Fibroblast of skin of left biceps (primary cell): ENCODE results near the gene BICRA.
"Not testable (repeated sequence)": the region's sequence is repeated elsewhere in the genome, so short reads cannot be mapped to it uniquely, and the experiment has no call there.

ENCODE experiments used
- DNase-seq, 2 experiments: peaks; one replicate each; pipeline ENCODE4 v3.0.0-alpha.2; 2013; ENCODE audit warnings: low read depth in 2 of 2

Gene BICRA

DNA sequence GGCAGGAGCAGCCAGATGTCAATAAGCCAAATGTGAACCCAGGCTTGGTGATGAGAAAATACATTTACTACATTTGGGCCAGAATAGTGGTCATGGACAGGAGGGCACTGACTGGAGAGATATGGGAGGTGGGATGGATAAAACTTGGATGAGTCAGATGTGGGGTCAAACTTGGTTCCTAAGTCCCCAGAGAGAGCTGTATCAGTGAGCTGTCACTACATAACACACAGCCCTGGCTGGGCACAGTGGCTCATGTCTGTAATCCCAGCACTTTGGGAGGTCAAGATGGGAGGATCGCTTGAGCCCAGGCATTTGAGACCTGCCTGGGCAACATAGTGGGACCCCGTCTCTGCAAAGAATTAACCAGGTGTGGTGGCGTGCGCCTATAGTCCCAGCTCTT is 52.7 kb downstream of the BICRA start:
- no peak for DNase-seq

DNA sequence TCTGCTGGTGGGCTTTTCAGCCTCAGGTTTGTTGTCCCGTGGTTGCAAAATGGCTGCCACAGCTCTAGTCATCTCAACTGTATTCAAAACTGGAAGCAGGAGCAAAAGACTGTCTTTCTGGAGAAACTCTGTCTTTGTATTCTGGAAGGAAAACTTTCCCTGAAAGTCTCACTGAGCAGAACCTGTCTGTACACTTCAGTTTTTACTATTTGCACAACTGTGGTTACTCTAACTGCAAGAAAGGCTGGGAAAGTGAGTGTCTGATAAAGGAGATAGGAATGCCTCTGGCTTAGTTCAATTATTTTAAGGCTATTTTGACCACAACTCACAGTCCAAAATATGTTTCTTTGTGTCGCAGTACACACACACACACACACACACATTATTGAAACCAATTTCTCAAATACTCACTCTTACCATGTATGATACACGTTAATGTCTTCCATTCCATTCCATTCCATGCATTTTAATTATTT is 54.5 kb downstream of the BICRA start:
- DNase-seq: peak; percentile 89 to 92

- DNase-seq: peak; percentile 95 to 96
Observed at GRCh38 chr19:47663911-47664771, 55.2 kb downstream of the BICRA start.

GRCh38 chr19:47668556-47668955 is 59.6 kb downstream of the BICRA start:
- DNase-seq: not testable (repeated sequence)

DNA sequence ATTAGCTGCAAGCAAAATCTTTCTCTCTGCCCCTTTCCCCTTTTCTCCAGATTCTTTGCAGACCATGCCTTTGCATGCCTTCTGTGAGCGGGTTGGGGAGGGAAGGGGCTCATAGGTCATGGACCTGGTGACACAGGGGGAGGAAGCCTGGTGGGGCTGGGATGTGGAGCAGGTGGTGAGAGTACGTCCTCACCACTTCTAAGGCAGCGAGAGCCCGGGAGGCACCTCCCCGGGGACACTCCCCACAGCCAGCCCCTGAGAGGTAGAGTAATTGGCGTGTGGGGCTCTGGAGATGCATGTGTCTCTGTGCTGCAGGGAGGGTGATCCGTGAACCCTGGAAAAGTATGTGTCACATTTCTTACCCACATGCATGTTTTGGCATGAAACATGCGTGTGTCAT is 61.8 kb downstream of the BICRA start:
- DNase-seq: no peak

DNA sequence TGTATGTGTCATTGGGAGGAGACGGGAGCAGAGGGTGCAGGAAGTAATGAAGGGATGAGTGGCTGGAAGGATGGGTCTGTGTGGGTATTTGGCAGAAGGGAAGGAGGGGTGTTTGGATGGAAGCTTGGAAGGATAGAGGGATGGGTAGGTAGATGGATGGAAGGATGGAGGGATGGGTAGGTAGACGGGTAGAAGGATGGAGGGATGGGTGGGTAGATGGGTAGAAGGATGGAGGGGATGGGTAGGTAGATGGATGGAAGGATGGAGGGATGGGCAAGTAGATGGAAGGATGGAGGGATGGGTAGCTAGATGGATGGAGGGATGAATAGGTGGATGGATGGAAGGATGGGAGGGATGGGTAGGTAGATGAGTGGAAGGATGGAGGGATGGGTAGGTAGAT is 62.6 kb downstream of the BICRA start:
- DNase-seq: no peak

DNA sequence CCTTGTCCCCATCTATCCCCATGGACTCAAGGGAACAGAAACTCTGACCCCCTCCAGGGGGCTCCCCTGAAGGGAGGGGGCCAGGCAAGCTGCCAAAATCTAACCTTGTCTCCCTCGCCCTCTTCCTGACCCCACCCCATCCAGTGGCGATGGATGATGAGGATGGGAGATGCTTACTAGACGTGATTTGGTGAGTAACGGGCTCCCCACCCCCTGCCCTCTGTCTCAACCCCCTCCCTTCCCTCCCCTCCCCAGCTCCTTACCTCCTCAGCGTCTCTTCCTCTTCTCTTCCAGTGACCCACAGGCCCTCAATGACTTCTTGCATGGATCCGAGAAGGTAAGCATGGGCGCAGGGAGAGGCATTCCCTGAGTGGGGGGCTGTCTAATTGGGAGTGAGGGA is 64.5 kb downstream of the BICRA start:
- no peak for DNase-seq

DNA sequence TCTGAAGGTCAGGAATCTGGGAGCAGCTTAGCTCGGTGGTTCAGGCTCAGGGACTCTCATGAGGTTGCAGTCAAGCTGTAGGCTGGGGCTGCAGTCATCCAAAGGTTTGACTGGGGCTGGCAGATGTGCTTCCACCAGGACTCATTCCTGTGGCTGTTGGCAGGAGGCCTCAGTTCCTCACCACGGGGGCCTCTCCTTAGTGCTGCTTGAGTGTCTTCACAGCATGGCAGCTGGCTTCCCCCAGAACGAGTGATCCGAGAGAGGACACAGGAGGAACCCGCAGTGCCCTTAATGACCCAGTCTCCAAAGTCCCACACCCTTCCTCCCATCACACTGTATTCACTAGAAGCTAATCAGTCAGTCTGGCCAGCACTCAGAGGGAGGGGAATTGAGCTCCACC is 65.6 kb downstream of the BICRA start:
- DNase-seq: no peak

DNA sequence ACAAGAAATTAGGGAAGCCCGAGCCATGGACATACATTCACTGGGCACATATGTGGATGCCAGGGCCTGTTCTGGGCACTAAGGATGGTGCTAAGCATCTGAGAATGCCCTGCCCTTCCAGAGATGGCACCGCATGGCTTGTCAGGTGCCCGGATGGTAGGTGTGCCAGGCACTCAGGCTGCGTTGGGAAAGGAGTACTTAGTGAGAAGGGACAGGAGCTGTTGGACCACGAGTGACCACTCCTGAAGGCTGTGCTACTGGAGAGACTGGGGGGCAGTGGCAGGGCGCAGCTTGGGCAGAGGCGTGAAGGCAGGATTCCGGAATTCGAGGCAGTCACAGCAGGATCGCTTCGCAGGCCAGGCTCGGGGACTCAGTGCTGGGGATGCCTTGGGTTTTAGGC is 66.3 kb downstream of the BICRA start:
- no peak for DNase-seq

DNA sequence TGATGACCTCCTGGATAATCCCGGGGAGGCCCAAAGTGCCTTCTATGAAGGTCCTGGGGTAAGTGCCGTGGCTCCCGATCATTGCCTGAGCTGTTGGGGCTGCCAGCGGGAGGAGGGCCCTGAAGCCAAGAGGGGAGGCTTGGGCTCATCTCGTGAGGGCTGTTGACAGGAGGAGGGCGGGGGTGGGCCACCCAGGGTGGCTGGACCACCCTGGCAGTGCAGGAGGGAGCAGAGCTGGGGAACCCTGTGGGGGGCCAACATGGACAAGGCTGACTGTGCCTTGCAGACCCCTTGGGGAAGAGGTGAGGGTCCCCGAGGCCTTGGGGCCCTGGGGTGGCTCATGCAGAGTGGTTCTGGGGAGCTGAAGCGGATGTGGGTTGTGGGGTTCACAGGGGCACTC is 66.9 kb downstream of the BICRA start:
- DNase-seq: no peak

GRCh38 chr19:47676811-47677210 is 67.9 kb downstream of the BICRA start:
- no peak for DNase-seq

GRCh38 chr19:47679251-47679900 is 70.4 kb downstream of the BICRA start:
- no peak for DNase-seq

- DNase-seq: no peak
Observed at GRCh38 chr19:47679922-47680857, 71.3 kb downstream of the BICRA start.

DNA sequence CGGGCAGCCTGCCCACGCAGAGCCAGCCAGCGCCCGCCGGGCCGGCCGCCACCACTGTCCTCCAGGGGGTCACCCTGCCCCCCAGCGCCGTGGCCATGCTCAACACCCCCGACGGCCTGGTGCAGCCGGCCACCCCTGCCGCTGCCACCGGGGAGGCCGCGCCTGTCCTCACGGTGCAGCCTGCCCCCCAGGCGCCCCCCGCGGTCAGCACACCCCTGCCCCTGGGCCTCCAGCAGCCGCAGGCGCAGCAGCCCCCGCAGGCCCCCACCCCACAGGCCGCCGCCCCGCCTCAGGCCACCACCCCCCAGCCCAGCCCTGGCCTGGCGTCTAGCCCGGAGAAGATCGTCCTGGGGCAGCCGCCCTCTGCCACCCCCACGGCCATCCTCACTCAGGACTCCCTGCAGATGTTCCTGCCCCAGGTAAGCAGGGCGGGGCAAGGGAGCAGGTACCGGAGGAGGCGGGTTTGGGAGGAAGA is 72.0 kb downstream of the BICRA start:
- DNase-seq: no peak

- DNase-seq: no peak
Observed at GRCh38 chr19:47681388-47681787, 72.5 kb downstream of the BICRA start.

DNA sequence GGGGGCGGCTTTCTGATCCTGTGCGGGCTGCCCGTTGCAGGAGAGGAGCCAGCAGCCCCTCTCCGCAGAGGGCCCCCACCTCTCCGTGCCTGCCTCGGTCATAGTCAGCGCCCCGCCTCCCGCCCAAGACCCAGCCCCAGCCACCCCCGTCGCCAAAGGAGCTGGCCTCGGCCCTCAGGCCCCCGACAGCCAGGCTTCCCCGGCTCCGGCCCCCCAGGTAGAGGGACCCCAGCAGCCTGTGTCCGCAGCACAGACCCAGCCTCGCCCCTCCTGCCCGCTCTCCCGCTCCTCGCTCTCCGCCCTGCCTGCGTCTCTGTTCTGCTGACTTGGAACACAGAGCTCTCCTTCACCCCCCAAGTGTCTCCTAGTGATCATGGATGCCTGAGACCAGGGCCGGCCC is 73.0 kb downstream of the BICRA start:
- DNase-seq: no peak

DNA sequence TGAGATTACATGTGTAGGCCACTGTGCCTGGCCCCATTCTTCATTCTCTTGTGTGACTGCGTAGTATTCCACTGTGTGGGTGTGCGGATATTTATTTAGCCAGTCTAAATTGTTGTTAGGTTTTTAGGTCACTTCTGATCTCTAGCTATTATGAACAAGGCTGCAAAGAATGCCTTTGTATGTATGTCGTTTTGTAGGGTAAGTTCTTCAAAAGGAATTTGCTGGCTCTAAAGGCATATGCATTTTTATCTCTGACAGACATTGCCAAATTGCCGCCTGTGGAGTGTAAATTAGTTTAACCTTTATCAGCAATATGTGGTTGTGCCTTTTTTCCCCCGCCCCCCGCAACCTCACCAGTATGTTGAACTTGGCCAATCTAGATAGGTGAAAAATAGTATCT is 74.0 kb downstream of the BICRA start:
- DNase-seq: no peak

DNA sequence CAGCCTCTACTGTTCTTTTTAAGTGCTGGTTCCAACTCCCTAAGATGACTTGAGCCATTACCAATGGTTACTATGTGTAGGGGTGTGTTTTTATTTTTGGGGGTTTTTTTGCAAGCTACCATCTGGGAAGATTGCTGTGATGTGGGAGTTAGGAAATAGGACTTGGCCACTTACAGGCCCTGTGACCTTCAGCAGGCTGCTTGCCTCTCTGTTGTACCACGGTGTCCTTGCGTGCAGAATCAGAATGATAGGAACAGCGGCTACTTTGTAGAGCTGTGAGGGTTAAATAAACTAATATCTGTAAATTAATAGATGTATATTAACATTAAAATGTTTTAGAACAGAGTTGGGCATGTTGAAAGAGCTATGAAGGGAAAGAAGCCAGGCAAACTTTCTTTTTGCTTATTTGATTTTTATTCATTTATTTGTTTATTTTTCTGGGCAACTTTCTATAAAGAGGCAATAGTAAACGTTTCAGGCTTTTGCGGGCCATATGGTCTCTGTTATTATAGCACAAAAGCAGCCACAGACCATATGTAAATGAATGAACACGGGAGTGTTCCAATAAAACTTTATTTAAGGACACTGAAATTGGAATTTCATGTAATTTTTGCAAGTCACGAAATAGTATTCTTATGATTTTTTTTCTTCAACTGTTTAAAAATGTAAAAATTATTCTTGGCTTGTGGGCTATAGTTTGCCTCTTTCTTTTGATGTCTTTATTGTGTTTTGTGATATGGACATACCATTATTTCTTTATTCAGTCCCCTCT is 77.9 kb downstream of the BICRA start:
- DNase-seq: no peak

GRCh38 chr19:47687906-47688305 is 79.0 kb downstream of the BICRA start:
- DNase-seq: no peak

DNA sequence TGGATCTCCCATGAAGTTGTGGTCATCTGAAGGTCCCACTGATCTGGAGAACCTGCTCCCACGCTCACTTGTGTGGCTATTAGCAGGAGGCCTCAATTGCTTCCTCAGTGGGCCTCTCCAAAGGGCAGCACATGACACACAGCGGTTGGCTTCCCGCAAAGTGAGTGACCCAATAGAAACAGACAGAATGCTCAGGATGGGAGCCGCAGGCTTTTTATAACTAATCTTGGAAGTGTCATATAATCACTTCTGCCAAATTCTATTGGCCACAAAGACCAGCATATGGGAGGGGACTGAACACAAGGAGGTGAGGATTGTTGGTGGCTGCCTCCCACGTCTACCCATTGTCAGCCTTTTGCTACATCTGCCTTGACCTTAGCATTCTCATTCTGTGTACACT is 82.2 kb downstream of the BICRA start:
- DNase-seq: no peak

- no peak for DNase-seq
Observed at GRCh38 chr19:47691782-47692181, 82.8 kb downstream of the BICRA start.
